Keratinocyte (primary cell): ENCODE data around the gene FTCD.

ENCODE experiments used
- EZH2 ChIP-seq: IDR thresholded peaks from one replicate; pipeline ENCODE4 v1.6.1; 2012; ENCODE audit warnings: inconsistent platforms, mild to moderate bottlenecking, low read length, moderate library complexity
- TF ChIP-seq, protein P1 (sequence below), 3 experiments: IDR thresholded peaks in 1 of 3; conservative IDR thresholded peaks in 1 of 3; optimal IDR thresholded peaks in 1 of 3; 2 replicates in 2 of 3; 3 replicates in 1 of 3; pipeline versions ENCODE3 to v1.5.1; 2011; ENCODE audit warnings: low read length in 3 of 3, mild to moderate bottlenecking in 3 of 3, moderate library complexity in 2 of 3, control low read depth in 1 of 3, inconsistent platforms in 1 of 3; ENCODE audit not compliant: insufficient read depth in 2 of 3; ENCODE audit errors: extremely low read depth in 1 of 3

DNA sequence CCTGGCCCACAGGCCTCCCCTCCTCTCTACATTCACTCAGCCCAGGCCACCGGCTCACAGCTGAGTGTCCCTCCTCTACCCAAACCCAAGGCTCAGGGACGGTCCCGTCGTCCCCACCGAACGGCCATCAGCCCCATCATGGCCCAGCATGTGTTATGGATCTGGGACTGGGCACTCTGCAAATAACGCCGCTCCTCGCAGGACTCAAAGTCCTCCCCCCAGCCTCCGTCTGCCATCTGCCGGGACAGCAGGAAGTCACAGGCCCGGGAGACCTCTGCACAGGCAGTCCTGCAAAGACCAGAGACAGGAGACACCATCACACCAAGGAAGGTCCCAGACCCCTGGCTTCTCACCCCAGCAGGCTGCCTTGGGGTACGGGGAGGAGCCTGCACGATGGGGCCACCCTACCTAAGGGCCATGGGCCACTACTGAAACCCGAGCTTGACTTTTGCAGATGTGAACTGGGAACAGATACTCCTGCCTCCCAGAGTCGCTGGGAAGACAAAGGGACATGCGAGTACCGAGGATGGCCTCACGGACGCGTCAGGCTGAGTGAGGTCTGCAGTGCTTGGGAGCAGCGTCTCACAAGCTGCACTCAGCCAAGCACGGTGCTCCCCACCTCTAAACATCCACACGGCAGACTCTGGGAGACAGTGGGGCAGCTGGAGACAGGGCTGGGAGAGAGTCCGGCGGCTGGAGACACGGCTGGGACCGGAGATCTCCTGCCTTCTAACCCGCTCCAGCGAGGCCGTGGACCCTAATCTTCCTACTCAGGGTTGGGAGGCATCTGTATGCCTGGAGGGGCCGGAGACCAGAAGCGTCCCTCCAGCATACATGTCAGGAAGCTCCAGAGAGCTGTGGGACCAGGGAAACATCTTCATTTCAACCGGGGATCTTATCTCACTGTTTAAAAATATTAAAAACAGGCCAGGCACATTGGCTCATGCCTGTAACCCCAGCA is 39.3 kb upstream of the FTCD start:
- TF ChIP-seq, protein P1, sequence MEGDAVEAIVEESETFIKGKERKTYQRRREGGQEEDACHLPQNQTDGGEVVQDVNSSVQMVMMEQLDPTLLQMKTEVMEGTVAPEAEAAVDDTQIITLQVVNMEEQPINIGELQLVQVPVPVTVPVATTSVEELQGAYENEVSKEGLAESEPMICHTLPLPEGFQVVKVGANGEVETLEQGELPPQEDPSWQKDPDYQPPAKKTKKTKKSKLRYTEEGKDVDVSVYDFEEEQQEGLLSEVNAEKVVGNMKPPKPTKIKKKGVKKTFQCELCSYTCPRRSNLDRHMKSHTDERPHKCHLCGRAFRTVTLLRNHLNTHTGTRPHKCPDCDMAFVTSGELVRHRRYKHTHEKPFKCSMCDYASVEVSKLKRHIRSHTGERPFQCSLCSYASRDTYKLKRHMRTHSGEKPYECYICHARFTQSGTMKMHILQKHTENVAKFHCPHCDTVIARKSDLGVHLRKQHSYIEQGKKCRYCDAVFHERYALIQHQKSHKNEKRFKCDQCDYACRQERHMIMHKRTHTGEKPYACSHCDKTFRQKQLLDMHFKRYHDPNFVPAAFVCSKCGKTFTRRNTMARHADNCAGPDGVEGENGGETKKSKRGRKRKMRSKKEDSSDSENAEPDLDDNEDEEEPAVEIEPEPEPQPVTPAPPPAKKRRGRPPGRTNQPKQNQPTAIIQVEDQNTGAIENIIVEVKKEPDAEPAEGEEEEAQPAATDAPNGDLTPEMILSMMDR (optimal IDR thresholded peaks at IDR 0.05 in 1 of 3, IDR thresholded peaks at IDR 0.05 in 1 of 3, conservative IDR thresholded peaks at IDR 0.05 in 1 of 3; ENCODE audit: extremely low read depth in 1 of 3, insufficient read depth in 2 of 3, low read length in 3 of 3), result no peak
- TF ChIP-seq EZH2, result no peak
